ENCODE measurements around the gene LBHD1.

LBHD1 gene

GRCh38 chr11:62713343-62713742 is 41.3 kb upstream of the LBHD1 start:
- POLR2A ChIA-PET (ENCODE audit: low non-redundant PET): interaction anchor here (0.5 kb wide), 1 partner anchor 262 kb away, joined by 4 read pairs; no protein-coding TSS in a partner anchor
- DNase-seq (ENCODE audit: low spot score): no peak
- TF ChIP-seq CTCF (conservative IDR thresholded peaks at IDR 0.05; ENCODE audit: low read depth): no peak
- CTCF ChIA-PET: no interaction called here
- H3K27ac ChIP-seq: peak overlapping the region; percentile 60

GRCh38 chr11:62712861-62713260 is 40.8 kb upstream of the LBHD1 start:
- ChIA-PET CTCF (no interaction called here), POLR2A (ENCODE audit: low non-redundant PET) (interaction anchor here (0.5 kb wide), 1 partner anchor 261 kb away, joined by 4 read pairs; no protein-coding TSS in a partner anchor)
- no peak for TF ChIP-seq CTCF (conservative IDR thresholded peaks at IDR 0.05; ENCODE audit: low read depth)
- H3K27ac ChIP-seq: no peak overlapping the region
- DNase-seq (ENCODE audit: low spot score): no peak

- no peak for TF ChIP-seq CTCF (conservative IDR thresholded peaks at IDR 0.05; ENCODE audit: low read depth)
- ChIA-PET CTCF (interaction anchor here (0.6 kb wide), 2 partner anchors 65 to 123 kb away, joined by 4 read pairs; no protein-coding TSS in a partner anchor), POLR2A (ENCODE audit: low non-redundant PET) (no interaction called here)
- H3K27ac ChIP-seq: no peak overlapping the region
- DNase-seq (ENCODE audit: low spot score): no peak
Observed at GRCh38 chr11:62712276-62712812, 40.3 kb upstream of the LBHD1 start.

- CTCF ChIA-PET: no interaction called here
Observed at GRCh38 chr11:62710001-62710345, 37.9 kb upstream of the LBHD1 start.

GRCh38 chr11:62709247-62710000 is 37.4 kb upstream of the LBHD1 start:
- DNase-seq (ENCODE audit: low spot score): peak; percentile 89
- CTCF ChIA-PET: interaction anchor here (0.6 kb wide), 2 partner anchors 43 to 77 kb away, joined by 3 to 5 read pairs; no protein-coding TSS in a partner anchor

More at GRCh38 chr11:62710001-62710345, 37.9 kb upstream of the LBHD1 start:
- POLR2A ChIA-PET (ENCODE audit: low non-redundant PET): interaction anchor here (0.6 to 1.0 kb wide), 2 partner anchors 10 to 44 kb away, joined by 4 to 5 read pairs; partner anchors contain the start of gene ZBTB3
- peak overlapping the region; percentile 98 for H3K27ac ChIP-seq
- DNase-seq (ENCODE audit: low spot score): no peak
- TF ChIP-seq CTCF (conservative IDR thresholded peaks at IDR 0.05; ENCODE audit: low read depth): no peak

More at GRCh38 chr11:62709247-62710000, 37.4 kb upstream of the LBHD1 start:
- no peak for TF ChIP-seq CTCF (conservative IDR thresholded peaks at IDR 0.05; ENCODE audit: low read depth)
- peak overlapping the region; percentile 98 for H3K27ac ChIP-seq
- POLR2A ChIA-PET (ENCODE audit: low non-redundant PET): interaction anchor here (0.6 to 1.0 kb wide), 3 partner anchors 9 to 44 kb away, joined by 4 to 6 read pairs (median 5); partner anchors contain the start of genes UBXN1 and ZBTB3
